AG04450 (cell line): ENCODE results near the gene SHB. TPM values are rescaled to one million over a fixed set of nuclear protein-coding genes. Genes with fewer than 3 reads are reported as not detected.

Experiments
- CTCF ChIA-PET: fragments of 300-600, 350-600 bp; formaldehyde crosslinking; extraction: SDS; loops from one replicate; lab custom pipeline; 2022; ENCODE audit warnings: antibody characterized with exemption, inconsistent platforms; lab: Charles Lee
- POLR2A ChIA-PET: fragments of 350-600 bp; formaldehyde crosslinking; extraction: SDS; loops from one replicate; lab custom pipeline; 2021; ENCODE audit warnings: antibody characterized with exemption, inconsistent platforms; lab: Yijun Ruan, JAX
- DNase-seq: peaks from one replicate; pipeline ENCODE4 v3.0.0-alpha.2; 2011; ENCODE audit warnings: low read depth, low spot score
- H3K27ac ChIP-seq: one replicate; pipeline ENCODE4 v1.5.1; 2012; ENCODE audit warnings: low read depth, low read length, control low read depth
- H3K27me3 ChIP-seq: one replicate; pipeline ENCODE4 v1.6.0; 2012; ENCODE audit warnings: low read length; ENCODE audit not compliant: control insufficient read depth, insufficient read depth
- H3K4me3 ChIP-seq: 2 replicates; pipeline ENCODE4 v1.5.1; 2011; ENCODE audit warnings: mild to moderate bottlenecking, low read depth, low read length, control low read depth
- H3K9me3 ChIP-seq: 2 replicates; pipeline ENCODE4 v1.5.1; 2012; ENCODE audit warnings: low read length; ENCODE audit not compliant: control insufficient read depth, insufficient read depth
- CTCF ChIP-seq: IDR thresholded peaks from 2 replicates; pipeline ENCODE4 v1.5.1; 2011; ENCODE audit warnings: low read depth, low read length, control low read depth, inconsistent platforms
- polyA plus RNA-seq: library from polyadenylated mRNA; depleted of rRNA; stranded (reverse); fragments of >200 nt; gene quantifications from 2 replicates; pipeline ENCODE4 v1.2.3, GENCODE V29; 2011

SHB gene
- polyA plus RNA-seq, 1 experiment = 16.7 TPM

GRCh38 chr9:38017885-38018186 is 51.2 kb downstream of the SHB start:
- ChIA-PET POLR2A (interaction anchor here (0.7 to 2.0 kb wide), 5 partner anchors 8 to 43 kb away, joined by 3 to 10 read pairs (median 5); no protein-coding TSS in a partner anchor), CTCF (interaction anchor here (0.5 to 0.8 kb wide), 2 partner anchors 101 to 104 kb away, joined by 3 to 4 read pairs; no protein-coding TSS in a partner anchor)
- no peak for DNase-seq
- H3K27me3 ChIP-seq = no peaks in the 10 kb centered on the region
- no peak for TF ChIP-seq CTCF
- no peaks in the 10 kb centered on the region for H3K9me3 ChIP-seq
- H3K27ac ChIP-seq = peak overlapping the region; percentile 87
- H3K4me3 ChIP-seq = no peak overlapping the region

- Histone ChIP-seq H3K4me3 (no peak overlapping the region), H3K9me3 (no peaks in the 10 kb centered on the region), H3K27me3 (no peaks in the 10 kb centered on the region), H3K27ac (peak overlapping the region; percentile 87)
- POLR2A ChIA-PET = interaction anchor here (0.7 to 2.0 kb wide), 5 partner anchors 8 to 43 kb away, joined by 3 to 10 read pairs (median 5); no protein-coding TSS in a partner anchor
- DNase-seq = no peak
- TF ChIP-seq CTCF = no peak
- CTCF ChIA-PET = interaction anchor here (0.5 to 1.1 kb wide), 3 partner anchors 68 to 104 kb away, joined by 3 to 7 read pairs (median 4); no protein-coding TSS in a partner anchor
Measured at GRCh38 chr9:38017149-38017884, 51.7 kb downstream of the SHB start.

GRCh38 chr9:38016375-38017135 is 52.5 kb downstream of the SHB start:
- Histone ChIP-seq H3K4me3 (no peak overlapping the region), H3K27ac (peak overlapping the region; percentile 87), H3K9me3 (no peaks in the 10 kb centered on the region), H3K27me3 (no peaks in the 10 kb centered on the region)
- no peak for TF ChIP-seq CTCF
- CTCF ChIA-PET = interaction anchor here (1.1 kb wide), 1 partner anchor 67 kb away, joined by 7 read pairs; no protein-coding TSS in a partner anchor
- POLR2A ChIA-PET = interaction anchor here (1.3 to 2.0 kb wide), 4 partner anchors 8 to 22 kb away, joined by 3 to 10 read pairs (median 6); no protein-coding TSS in a partner anchor
- no peak for DNase-seq

DNA sequence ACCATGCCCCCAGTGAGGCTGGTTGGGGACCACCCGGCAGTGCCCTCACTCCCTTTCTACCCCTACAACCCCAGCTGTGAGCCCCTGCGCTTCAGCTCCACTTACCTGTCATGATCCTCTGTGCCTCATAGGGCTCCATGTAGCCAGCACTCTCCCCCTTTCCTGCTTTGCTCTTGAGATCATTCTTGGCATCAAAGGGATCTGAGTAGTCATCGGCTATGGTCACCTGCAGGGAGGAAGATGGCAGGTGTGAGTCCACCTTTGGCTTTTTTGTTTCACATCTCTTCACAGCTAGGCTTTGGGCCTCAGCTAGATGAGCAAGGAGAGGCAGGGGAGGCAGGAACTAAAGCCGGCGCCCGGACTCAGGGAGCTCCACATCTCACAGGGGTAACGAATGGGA is 53.1 kb downstream of the SHB start:
- ChIA-PET CTCF (no interaction called here), POLR2A (interaction anchor here (0.6 to 2.0 kb wide), 4 partner anchors 7 to 67 kb away, joined by 3 to 10 read pairs (median 4); no protein-coding TSS in a partner anchor)
- no peak for DNase-seq
- H3K4me3 ChIP-seq = no peak overlapping the region
- no peak for TF ChIP-seq CTCF
- H3K9me3 ChIP-seq = no peaks in the 10 kb centered on the region
- no peaks in the 10 kb centered on the region for H3K27me3 ChIP-seq
- H3K27ac ChIP-seq = peak overlapping the region; percentile 87

DNA sequence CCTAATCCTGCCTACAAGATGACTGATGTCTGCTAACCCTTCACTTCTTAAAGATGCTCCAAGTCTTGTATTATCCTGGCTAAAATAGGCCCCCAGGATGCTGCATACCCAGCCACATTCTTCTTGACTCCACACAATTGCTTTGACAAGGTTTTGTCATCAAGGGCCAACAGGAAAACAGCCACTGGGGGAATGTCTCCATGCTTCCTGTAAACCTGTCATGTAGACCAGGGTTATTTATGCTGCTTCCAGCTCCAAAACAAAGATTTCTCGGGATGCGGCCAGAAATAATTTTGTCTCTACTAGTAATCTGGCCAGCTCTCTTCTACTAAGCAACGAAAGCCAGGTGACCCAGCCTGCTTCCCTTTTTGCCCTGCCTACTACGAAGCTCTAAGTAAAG is 53.8 kb downstream of the SHB start:
- CTCF ChIA-PET = no interaction called here
- no peak for DNase-seq
- POLR2A ChIA-PET = interaction anchor here (1.2 kb wide), 1 partner anchor 11 kb away, joined by 4 read pairs; no protein-coding TSS in a partner anchor
- no peaks in the 10 kb centered on the region for H3K27me3 ChIP-seq
- H3K9me3 ChIP-seq = no peaks in the 10 kb centered on the region
- no peak for TF ChIP-seq CTCF
- H3K27ac ChIP-seq = no peak overlapping the region
- H3K4me3 ChIP-seq = no peak overlapping the region
